HepG2 (cell line): ENCODE measurements around the gene WDR59. TPM values are rescaled to one million over a fixed set of nuclear protein-coding genes. Genes with fewer than 3 reads are reported as not detected.

ENCODE experiments used
- ATF1 ChIP-seq: IDR thresholded peaks from 2 replicates; pipeline ENCODE4 v1.6.1; 2016; ENCODE audit warnings: mild to moderate bottlenecking, control low read depth
- EEA1 ChIP-seq: sonication (generic); formaldehyde crosslinking; IDR thresholded peaks from 2 replicates; pipeline ENCODE4 v1.5.1; 2020; ENCODE audit warnings: mild to moderate bottlenecking, missing genetic modification reagents, borderline replicate concordance
- EED ChIP-seq: sonication (generic); formaldehyde crosslinking; IDR thresholded peaks from 2 replicates; pipeline ENCODE4 v1.5.0; 2020; ENCODE audit warnings: mild to moderate bottlenecking, missing genetic modification reagents
- FOXP1 ChIP-seq, 2 experiments: fragments of 450-650 bp in 1 of 2; IDR thresholded peaks; 2 replicates each; pipeline ENCODE4 v1.6.1; 2017 to 2018; ENCODE audit warnings: antibody characterized with exemption in 1 of 2
- HMGXB3 ChIP-seq: sonication (generic); formaldehyde crosslinking; IDR thresholded peaks from 2 replicates; pipeline ENCODE4 v1.4.0; 2020; ENCODE audit warnings: missing genetic modification reagents, borderline replicate concordance
- HNF4G ChIP-seq, 2 experiments: sonication (generic) in 1 of 2; formaldehyde crosslinking in 1 of 2; IDR thresholded peaks; 2 replicates each; pipeline versions ENCODE4 v1.4.0 to v1.6.1; 2011 to 2020; ENCODE audit warnings: borderline replicate concordance in 2 of 2, low read depth in 2 of 2, mild to moderate bottlenecking in 2 of 2, low read length in 1 of 2, missing genetic modification reagents in 1 of 2, moderate library complexity in 1 of 2
- HOXA5 ChIP-seq: sonication (generic); formaldehyde crosslinking; IDR thresholded peaks from 2 replicates; pipeline ENCODE4 v1.4.0; 2020; ENCODE audit warnings: missing genetic modification reagents
- PHB2 ChIP-seq: fragments of 450-650 bp; IDR thresholded peaks from 2 replicates; pipeline ENCODE4 v1.6.1; 2018; ENCODE audit not compliant: partially characterized antibody
- SMAD1 ChIP-seq: sonication (generic); formaldehyde crosslinking; IDR thresholded peaks from 2 replicates; pipeline ENCODE4 v1.4.0; 2020; ENCODE audit warnings: missing genetic modification reagents, low read depth, mild to moderate bottlenecking, borderline replicate concordance
- SNAI1 ChIP-seq: sonication (generic); formaldehyde crosslinking; IDR thresholded peaks from 2 replicates; pipeline ENCODE4 v1.5.0; 2020; ENCODE audit warnings: mild to moderate bottlenecking, missing genetic modification reagents, borderline replicate concordance
- TEAD3 ChIP-seq: optimal IDR thresholded peaks from 2 replicates; pipeline ENCODE3; 2016; ENCODE audit warnings: borderline replicate concordance
- ZBTB38 ChIP-seq: sonication (generic); formaldehyde crosslinking; IDR thresholded peaks from 2 replicates; pipeline ENCODE4 v1.5.1; 2020; ENCODE audit warnings: mild to moderate bottlenecking, missing genetic modification reagents
- ZBTB44 ChIP-seq: sonication (generic); formaldehyde crosslinking; IDR thresholded peaks from 2 replicates; pipeline ENCODE4 v1.4.0; 2020; ENCODE audit warnings: missing genetic modification reagents
- ZNF329 ChIP-seq: sonication (generic); formaldehyde crosslinking; IDR thresholded peaks from 2 replicates; pipeline ENCODE4 v1.9.0; 2021; ENCODE audit warnings: low read depth, mild to moderate bottlenecking, missing genetic modification reagents
- ZNF710 ChIP-seq: sonication (generic); formaldehyde crosslinking; IDR thresholded peaks from 2 replicates; pipeline ENCODE4 v1.5.0; 2020; ENCODE audit warnings: mild to moderate bottlenecking, missing genetic modification reagents, borderline replicate concordance
- ZNF790 ChIP-seq: sonication (generic); formaldehyde crosslinking; IDR thresholded peaks from 2 replicates; pipeline ENCODE4 v1.8.0; 2022; ENCODE audit warnings: missing genetic modification reagents, mild to moderate bottlenecking, borderline replicate concordance
- ZNF800 ChIP-seq: sonication (generic); formaldehyde crosslinking; IDR thresholded peaks from 2 replicates; pipeline ENCODE4 v1.4.0; 2020; ENCODE audit warnings: missing genetic modification reagents
- polyA plus RNA-seq, 8 experiments: library from polyadenylated mRNA; depleted of rRNA in 3 of 8; stranded (reverse) in 7 of 8; unstranded in 1 of 8; fragments of >200 nt; fragmentation: Illumina TruSeq in 4 of 8; extraction: Trizol in 4 of 8; gene quantifications; 2 replicates each; pipeline versions ENCODE4 v1.2.1 to v1.2.3, GENCODE V29; 2011 to 2016; ENCODE audit warnings: low read depth in 4 of 8, missing spikeins in 1 of 8, mixed read lengths in 1 of 8; ENCODE audit not compliant: insufficient read depth in 1 of 8
- total RNA-seq, 5 experiments: library from RNA; depleted of rRNA; stranded (reverse); fragments of >200 nt; fragmentation: Illumina TruSeq; extraction: Trizol; gene quantifications; 2 replicates each; pipeline ENCODE4 v1.2.3, GENCODE V29; 2016; ENCODE audit warnings: low read depth in 1 of 5

Gene WDR59
- total and polyA plus RNA-seq, 2 of the 13 experiments (the other 11 are each of a cell fraction or from before 2014, with no cell fraction given): 65.2 to 306 TPM

- TF ChIP-seq ZBTB44 (CRISPR knock-in tag) (no peak), ZNF710 (CRISPR knock-in tag) (peak; percentile 64; the same call in 1 of the 2 replicates), HOXA5 (CRISPR knock-in tag) (no peak), SNAI1 (CRISPR knock-in tag) (no peak), PHB2 (no peak), EEA1 (CRISPR knock-in tag) (no peak), ZNF790 (CRISPR knock-in tag) (no peak), TEAD3 (CRISPR knock-in tag) (no peak), HNF4G (IDR thresholded peaks at IDR 0.05; ENCODE audit: borderline replicate concordance, low read depth, low read length) (peak; percentile 17; the same call in 1 of the 2 replicates), HNF4G (CRISPR knock-in tag; IDR thresholded peaks at IDR 0.05; ENCODE audit: borderline replicate concordance, low read depth) (no peak), ATF1 (no peak), ZNF800 (no peak), EED (CRISPR knock-in tag) (no peak), SMAD1 (CRISPR knock-in tag) (no peak), ZBTB38 (CRISPR knock-in tag) (peak; percentile 36; the same call in 1 of the 2 replicates), FOXP1 (IDR thresholded peaks at IDR 0.05) (no peak), FOXP1 (CRISPR knock-in tag; IDR thresholded peaks at IDR 0.05) (no peak), HMGXB3 (CRISPR knock-in tag) (peak; percentile 63; the same call in 1 of the 2 replicates), ZNF329 (no peak)
These were observed 62.5 kb downstream of the WDR59 start (continued) for GRCh38 chr16:74922150-74923138.
